Neutrophil (primary cell): ENCODE measurements around the gene EML5.
A peak's percentile ranks its signal among the peaks of the same experiment; 100 is the strongest.

Source experiments
- H3K27ac ChIP-seq: fragments of 200-600 bp; sonication (generic); 2 replicates; pipeline ENCODE4 v1.5.1; 2016; ENCODE audit warnings: mild to moderate bottlenecking, moderate library complexity
- H3K27me3 ChIP-seq: fragments of 200-600 bp; sonication (generic); 2 replicates; pipeline ENCODE4 v1.6.0; 2016; ENCODE audit warnings: mild to moderate bottlenecking
- H3K36me3 ChIP-seq: fragments of 200-600 bp; sonication (generic); 2 replicates; pipeline ENCODE4 v1.5.1; 2017
- H3K4me1 ChIP-seq, 2 experiments: fragments of 200-600 bp in 1 of 2; sonication (generic) in 1 of 2; 1 replicate in 1 of 2; 2 replicates in 1 of 2; pipeline versions ENCODE4 v1.5.1 to v1.6.1; 2013 to 2016; ENCODE audit warnings: low read depth in 1 of 2, low read length in 1 of 2, mild to moderate bottlenecking in 1 of 2, moderate library complexity in 1 of 2; ENCODE audit not compliant: control insufficient read depth in 1 of 2, insufficient read depth in 1 of 2
- H3K4me3 ChIP-seq, 2 experiments: fragments of 200-600 bp in 1 of 2; sonication (generic) in 1 of 2; 1 replicate in 1 of 2; 2 replicates in 1 of 2; pipeline ENCODE4 v1.5.1; 2013 to 2016; ENCODE audit warnings: low read depth in 1 of 2, low read length in 1 of 2, mild to moderate bottlenecking in 1 of 2, moderate library complexity in 1 of 2
- H3K9me3 ChIP-seq: fragments of 200-600 bp; sonication (generic); 2 replicates; pipeline ENCODE4 v1.5.1; 2016
- CTCF ChIP-seq: fragments of 200-600 bp; sonication (generic); IDR thresholded peaks from 2 replicates; pipeline ENCODE4 v1.5.1; 2016; ENCODE audit warnings: antibody characterized with exemption

Gene EML5

GRCh38 chr14:88792473-88793258 is at the start of gene EML5:
TSS of gene EML5 (minus strand) at chr14:88792953. CDS start at chr14:88792503, 450 bp downstream.
- Histone ChIP-seq H3K4me1 (peaks cover 12 to 13% of the 10 kb centered on the region in 2 experiments), H3K27ac (peak within 1 kb of the TSS; percentile 39), H3K27me3 (peaks cover 70% of the 10 kb centered on the region), H3K9me3 (no peaks in the 10 kb centered on the region), H3K4me3 (peak within 1 kb of the TSS; percentile 66 to 68), H3K36me3 (no peaks in the 10 kb centered on the region)
- no peak for TF ChIP-seq CTCF

GRCh38 chr14:88842414-88842813 is 49.7 kb upstream of the EML5 start:
- no peaks in the 10 kb centered on the region for H3K27me3 ChIP-seq
- H3K9me3 ChIP-seq: no peaks in the 10 kb centered on the region
- H3K27ac ChIP-seq: no peak overlapping the region
- no peak overlapping the region for H3K4me3 ChIP-seq
- H3K36me3 ChIP-seq: peaks cover 7% of the 10 kb centered on the region
- H3K4me1 ChIP-seq: no peaks in the 10 kb centered on the region
- TF ChIP-seq CTCF: no peak

- Histone ChIP-seq H3K27me3 (no peaks in the 10 kb centered on the region), H3K36me3 (peaks cover 7% of the 10 kb centered on the region), H3K27ac (no peak overlapping the region), H3K4me3 (no peak overlapping the region), H3K4me1 (no peaks in the 10 kb centered on the region), H3K9me3 (no peaks in the 10 kb centered on the region)
- TF ChIP-seq CTCF: no peak
Measured at GRCh38 chr14:88841741-88842140, 49.0 kb upstream of the EML5 start.

GRCh38 chr14:88840926-88841325 is 48.2 kb upstream of the EML5 start:
- Histone ChIP-seq H3K9me3 (no peaks in the 10 kb centered on the region), H3K4me3 (no peak overlapping the region), H3K36me3 (peaks cover 7% of the 10 kb centered on the region), H3K27ac (no peak overlapping the region), H3K27me3 (no peaks in the 10 kb centered on the region), H3K4me1 (no peaks in the 10 kb centered on the region)
- TF ChIP-seq CTCF: no peak

DNA sequence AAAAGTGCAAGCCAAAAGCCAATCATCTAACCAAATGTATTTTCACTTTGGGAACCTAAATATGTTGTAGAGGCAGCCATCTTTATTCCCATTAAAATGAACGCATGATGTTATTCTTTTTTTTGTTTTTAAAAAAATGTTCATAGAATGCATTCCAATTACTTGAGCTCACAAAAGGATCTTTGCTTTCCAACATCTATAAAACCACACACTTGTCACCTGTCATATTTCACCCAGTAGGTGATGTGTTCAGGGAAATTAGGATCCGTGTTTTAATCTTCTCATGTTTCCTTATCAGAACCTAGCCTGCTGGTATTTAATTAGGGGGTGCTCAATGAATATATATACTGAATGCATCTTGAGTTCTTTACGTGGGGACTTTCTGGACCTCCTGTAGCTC is 45.3 kb upstream of the EML5 start:
- no peaks in the 10 kb centered on the region for H3K27me3 ChIP-seq
- H3K27ac ChIP-seq: no peak overlapping the region
- TF ChIP-seq CTCF: no peak
- H3K36me3 ChIP-seq: peaks cover 7% of the 10 kb centered on the region
- peaks cover 4 to 9% of the 10 kb centered on the region in 2 experiments for H3K4me1 ChIP-seq
- H3K9me3 ChIP-seq: no peaks in the 10 kb centered on the region
- H3K4me3 ChIP-seq: no peak overlapping the region
